ENCODE results near the gene ANGPTL2. TPM values are rescaled to one million over a fixed set of nuclear protein-coding genes. Genes with fewer than 3 reads are reported as not detected.

The ANGPTL2 gene
- total RNA-seq, 4 donors from 2014 or later, result 10.2 to 65.3 (median 32.0) TPM

DNA sequence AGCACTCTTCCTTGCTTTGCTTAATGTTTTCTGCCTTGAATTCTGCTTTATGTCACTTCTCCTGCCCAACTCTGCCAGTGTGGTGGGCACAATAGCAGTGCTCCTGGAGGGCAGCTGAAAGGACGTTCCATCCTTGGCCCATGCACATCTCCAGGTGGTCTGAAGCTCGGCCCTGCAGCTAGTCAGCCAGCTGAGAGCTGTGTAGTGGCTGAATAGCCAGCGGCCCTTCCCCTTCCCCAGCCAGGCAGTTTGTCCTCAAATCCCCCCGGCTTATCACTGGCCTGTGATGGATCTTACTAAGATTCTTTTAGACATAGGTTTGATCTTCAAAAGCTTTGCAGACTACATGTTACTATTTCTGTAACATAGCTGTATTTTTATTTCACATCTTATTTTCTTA, 42.7 kb upstream of the ANGPTL2 start:
- Histone ChIP-seq H3K4me1 (no peaks in the 10 kb centered on the region), H3K9me3 (no peaks in the 10 kb centered on the region), H3K27ac (no peak overlapping the region), H3K36me3 (no peaks in the 10 kb centered on the region), H3K4me3 (no peak overlapping the region), H3K27me3 (no peaks in the 10 kb centered on the region)
- DNase-seq, result peak in 1 of 2 donors; percentile 8
- TF ChIP-seq, protein P1, sequence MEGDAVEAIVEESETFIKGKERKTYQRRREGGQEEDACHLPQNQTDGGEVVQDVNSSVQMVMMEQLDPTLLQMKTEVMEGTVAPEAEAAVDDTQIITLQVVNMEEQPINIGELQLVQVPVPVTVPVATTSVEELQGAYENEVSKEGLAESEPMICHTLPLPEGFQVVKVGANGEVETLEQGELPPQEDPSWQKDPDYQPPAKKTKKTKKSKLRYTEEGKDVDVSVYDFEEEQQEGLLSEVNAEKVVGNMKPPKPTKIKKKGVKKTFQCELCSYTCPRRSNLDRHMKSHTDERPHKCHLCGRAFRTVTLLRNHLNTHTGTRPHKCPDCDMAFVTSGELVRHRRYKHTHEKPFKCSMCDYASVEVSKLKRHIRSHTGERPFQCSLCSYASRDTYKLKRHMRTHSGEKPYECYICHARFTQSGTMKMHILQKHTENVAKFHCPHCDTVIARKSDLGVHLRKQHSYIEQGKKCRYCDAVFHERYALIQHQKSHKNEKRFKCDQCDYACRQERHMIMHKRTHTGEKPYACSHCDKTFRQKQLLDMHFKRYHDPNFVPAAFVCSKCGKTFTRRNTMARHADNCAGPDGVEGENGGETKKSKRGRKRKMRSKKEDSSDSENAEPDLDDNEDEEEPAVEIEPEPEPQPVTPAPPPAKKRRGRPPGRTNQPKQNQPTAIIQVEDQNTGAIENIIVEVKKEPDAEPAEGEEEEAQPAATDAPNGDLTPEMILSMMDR (IDR thresholded peaks at IDR 0.05), result no peak
- no peak for TF ChIP-seq POLR2A (IDR thresholded peaks at IDR 0.05)
- intact Hi-C loops (cut with DNase I; ENCODE audit: low total_unique reads), result no loop called here

DNA sequence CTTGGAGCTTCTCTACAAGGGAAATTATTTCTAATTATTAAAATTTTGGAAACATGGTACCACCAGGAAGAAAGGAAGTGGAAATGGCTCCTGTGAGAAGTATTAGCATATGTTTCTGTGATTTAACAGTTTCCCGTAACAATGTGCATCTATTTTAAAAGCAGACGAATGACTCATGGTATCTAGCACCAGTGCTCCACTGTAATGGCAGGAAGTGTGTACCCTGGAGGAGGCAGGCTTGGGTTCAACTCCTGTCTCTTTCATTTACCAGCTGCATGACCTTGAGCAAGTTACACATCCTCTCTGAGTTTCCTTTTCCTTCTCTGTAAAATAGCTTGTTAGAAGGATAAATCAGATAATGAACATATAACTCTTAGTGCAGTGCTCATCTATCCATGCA, 41.0 kb upstream of the ANGPTL2 start:
- Histone ChIP-seq H3K36me3 (no peaks in the 10 kb centered on the region), H3K4me1 (no peaks in the 10 kb centered on the region), H3K27me3 (no peaks in the 10 kb centered on the region), H3K4me3 (no peak overlapping the region), H3K9me3 (no peaks in the 10 kb centered on the region), H3K27ac (peak overlapping the region in 1 of 2 donors; percentile 1)
- intact Hi-C loops (cut with DNase I; ENCODE audit: low total_unique reads), result no loop called here
- TF ChIP-seq, protein P1 (IDR thresholded peaks at IDR 0.05), result no peak
- DNase-seq, result peak in 1 of 2 donors; percentile 19

DNA sequence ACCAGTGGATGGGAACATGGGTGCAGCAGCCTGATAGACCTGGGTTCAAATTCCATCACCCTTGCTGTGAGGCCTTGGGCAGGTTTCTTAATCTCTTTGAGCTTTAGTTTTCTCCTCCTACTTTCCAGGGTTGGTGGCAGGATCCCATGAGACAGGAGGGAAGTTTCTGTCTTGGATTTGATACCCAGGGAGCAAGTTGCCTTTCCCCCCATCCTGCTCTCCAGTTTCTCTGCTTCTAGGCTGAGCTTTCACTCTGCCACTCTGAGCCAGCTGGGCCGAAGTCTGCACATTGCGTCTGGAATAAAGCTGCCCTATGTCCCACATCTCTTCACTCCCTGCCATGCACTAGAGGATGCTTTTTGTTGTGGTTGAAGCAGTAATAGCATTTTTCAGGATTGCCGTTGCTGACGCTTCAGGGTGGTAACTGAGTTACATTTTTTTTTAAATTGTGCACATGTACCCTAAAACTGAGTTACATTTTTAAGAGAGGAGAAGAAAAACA, 40.5 kb upstream of the ANGPTL2 start:
- TF ChIP-seq POLR2A (IDR thresholded peaks at IDR 0.05), result no peak
- Histone ChIP-seq H3K4me1 (no peaks in the 10 kb centered on the region), H3K27ac (peak overlapping the region in 1 of 2 donors; percentile 1), H3K9me3 (no peaks in the 10 kb centered on the region), H3K4me3 (no peak overlapping the region), H3K36me3 (no peaks in the 10 kb centered on the region), H3K27me3 (no peaks in the 10 kb centered on the region)
- DNase-seq, result peak in 1 of 2 donors; percentile 3
- intact Hi-C loops (cut with DNase I; ENCODE audit: low total_unique reads), result no loop called here

DNA sequence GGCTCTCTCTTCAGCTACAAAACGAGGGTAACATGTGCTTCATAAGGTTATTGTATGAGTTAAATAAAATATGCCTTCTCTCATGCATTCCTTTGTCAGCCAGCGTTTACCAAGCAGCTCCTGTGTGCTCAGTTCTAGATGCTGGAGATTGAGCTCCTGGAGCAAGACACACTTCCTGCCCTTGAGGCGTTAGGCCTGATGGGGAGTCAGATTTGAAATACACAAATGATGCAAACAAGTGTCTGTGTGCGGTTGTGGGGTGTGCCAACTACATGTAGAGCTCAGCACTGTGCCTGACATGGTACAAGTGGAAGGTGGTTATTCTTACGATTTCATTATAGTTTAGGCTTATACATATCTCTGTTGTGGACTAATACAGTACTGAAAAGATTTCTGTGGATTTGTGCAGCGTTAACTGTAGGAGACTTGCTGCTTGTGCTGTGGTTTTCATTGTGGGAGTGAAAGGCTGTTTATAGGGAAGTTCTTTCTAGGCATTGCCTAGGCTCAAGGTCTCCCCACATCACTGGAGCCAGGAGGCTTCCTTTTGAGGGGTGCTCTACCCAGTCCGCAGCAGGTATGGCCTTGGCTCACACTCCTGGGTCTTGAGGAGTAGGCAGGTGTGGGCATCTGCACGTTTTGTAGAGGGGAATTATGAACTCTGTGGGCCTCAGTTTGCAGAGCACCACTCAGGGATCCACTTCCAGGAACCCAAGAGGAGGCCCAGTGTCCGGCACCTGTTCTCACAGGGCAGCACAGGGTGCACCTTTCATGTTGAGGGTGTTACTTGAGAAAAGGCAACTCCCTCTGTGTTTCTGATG, 39.8 kb upstream of the ANGPTL2 start:
- Histone ChIP-seq H3K4me3 (no peak overlapping the region), H3K9me3 (no peaks in the 10 kb centered on the region), H3K27ac (no peak overlapping the region), H3K4me1 (no peaks in the 10 kb centered on the region), H3K27me3 (no peaks in the 10 kb centered on the region), H3K36me3 (no peaks in the 10 kb centered on the region)
- TF ChIP-seq POLR2A (IDR thresholded peaks at IDR 0.05), result no peak
- TF ChIP-seq, protein P1 (IDR thresholded peaks at IDR 0.05), result no peak
- intact Hi-C loops (cut with DNase I; ENCODE audit: low total_unique reads), result no loop called here
- peak in 1 of 2 donors; percentile 12 for DNase-seq

DNA sequence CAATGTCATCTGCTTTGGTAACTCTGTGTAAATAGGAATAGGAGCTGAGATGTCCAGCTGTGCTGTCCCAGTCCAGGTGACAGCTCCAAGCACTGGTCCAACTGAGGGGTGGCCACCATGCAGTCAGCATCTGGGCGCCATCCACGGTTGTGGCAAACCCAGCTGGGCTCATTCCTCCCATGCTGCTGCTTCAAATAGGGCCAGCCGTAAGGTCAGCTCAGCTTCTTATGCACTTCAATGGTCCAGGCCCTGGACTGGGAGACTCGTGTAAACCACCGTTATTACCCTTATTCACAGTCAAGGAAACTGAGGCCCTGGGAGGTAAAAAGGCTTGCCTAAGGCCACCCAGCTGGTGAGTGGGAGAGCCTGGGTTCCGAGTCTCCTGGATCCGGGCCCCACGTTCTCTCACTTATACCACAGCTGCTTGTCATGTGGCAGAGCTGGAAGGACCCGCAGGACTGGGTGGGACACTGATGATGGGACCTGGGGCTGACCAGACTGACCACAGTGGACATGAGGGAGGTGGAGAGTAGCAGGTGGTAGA, 38.7 kb upstream of the ANGPTL2 start:
- DNase-seq, result peak in 1 of 2 donors; percentile 13
- TF ChIP-seq, protein P1 (IDR thresholded peaks at IDR 0.05), result no peak
- no peak for TF ChIP-seq POLR2A (IDR thresholded peaks at IDR 0.05)

More for the DNA sequence above, 38.7 kb upstream of the ANGPTL2 start:
- H3K4me1 ChIP-seq, result no peaks in the 10 kb centered on the region
- H3K27me3 ChIP-seq, result no peaks in the 10 kb centered on the region
- H3K4me3 ChIP-seq, result no peak overlapping the region
- intact Hi-C loops (cut with DNase I; ENCODE audit: low total_unique reads), result no loop called here
- H3K36me3 ChIP-seq, result no peaks in the 10 kb centered on the region
- H3K27ac ChIP-seq, result no peak overlapping the region
- H3K9me3 ChIP-seq, result no peaks in the 10 kb centered on the region

All from uterus (tissue), 4 donors.